WTC11 (cell line): Measurements from ENCODE around the gene ACAD8.

Experiments
- AR ChIP-seq: fragments of 250-450 bp; sonication (Bioruptor Pico); IDR thresholded peaks from 2 replicates; pipeline ENCODE4 v1.9.0; 2021; ENCODE audit warnings: mild to moderate bottlenecking
- ATF1 ChIP-seq: sonication (generic); formaldehyde crosslinking; IDR thresholded peaks from 2 replicates; pipeline ENCODE4 v1.8.1; 2023; ENCODE audit warnings: mild to moderate bottlenecking, moderate library complexity, missing genetic modification reagents
- CREB1 ChIP-seq: sonication (generic); formaldehyde crosslinking; IDR thresholded peaks from 2 replicates; pipeline ENCODE4 v1.8.0; 2023; ENCODE audit warnings: mild to moderate bottlenecking, missing genetic modification reagents
- CTCF ChIP-seq: fragments of 200-600 bp; IDR thresholded peaks from 2 replicates; pipeline ENCODE4 v1.8.0; 2022; ENCODE audit warnings: antibody characterized with exemption
- FOXP1 ChIP-seq: sonication (generic); formaldehyde crosslinking; IDR thresholded peaks from 2 replicates; pipeline ENCODE4 v1.8.0; 2022; ENCODE audit warnings: missing genetic modification reagents, mild to moderate bottlenecking, moderate library complexity, borderline replicate concordance
- NFYB ChIP-seq: sonication (generic); formaldehyde crosslinking; conservative IDR thresholded peaks from 2 replicates; pipeline ENCODE4 v1.8.0; 2022; ENCODE audit warnings: low read depth, missing genetic modification reagents
- NR3C1 ChIP-seq: sonication (generic); formaldehyde crosslinking; conservative IDR thresholded peaks from 2 replicates; pipeline ENCODE4 v1.8.1; 2023; ENCODE audit warnings: low read depth, mild to moderate bottlenecking, missing genetic modification reagents
- ZNF219 ChIP-seq: sonication (generic); formaldehyde crosslinking; IDR thresholded peaks from 2 replicates; pipeline ENCODE4 v1.8.0; 2023; ENCODE audit warnings: missing genetic modification reagents, mild to moderate bottlenecking, borderline replicate concordance

GRCh38 chr11:134229126-134229790, 24.1 kb upstream of the ACAD8 start:
- TF ChIP-seq CTCF (no peak), NR3C1 (CRISPR knock-in tag) (no peak), ATF1 (CRISPR knock-in tag) (no peak), ZNF219 (no peak), AR (no peak), CREB1 (CRISPR knock-in tag) (no peak), FOXP1 (CRISPR knock-in tag) (no peak), NFYB (no peak)
